AG04450 (cell line): ENCODE results near the gene LRRC32. TPM values are rescaled to one million over a fixed set of nuclear protein-coding genes. Genes with fewer than 3 reads are reported as not detected.

Source experiments
- CTCF ChIA-PET: fragments of 300-600, 350-600 bp; formaldehyde crosslinking; extraction: SDS; loops from one replicate; lab custom pipeline; 2022; ENCODE audit warnings: antibody characterized with exemption, inconsistent platforms; lab: Charles Lee
- POLR2A ChIA-PET: fragments of 350-600 bp; formaldehyde crosslinking; extraction: SDS; loops from one replicate; lab custom pipeline; 2021; ENCODE audit warnings: antibody characterized with exemption, inconsistent platforms; lab: Yijun Ruan, JAX
- DNase-seq: peaks from one replicate; pipeline ENCODE4 v3.0.0-alpha.2; 2011; ENCODE audit warnings: low read depth, low spot score
- H3K27ac ChIP-seq: one replicate; pipeline ENCODE4 v1.5.1; 2012; ENCODE audit warnings: low read depth, low read length, control low read depth
- H3K27me3 ChIP-seq: one replicate; pipeline ENCODE4 v1.6.0; 2012; ENCODE audit warnings: low read length; ENCODE audit not compliant: control insufficient read depth, insufficient read depth
- H3K4me3 ChIP-seq: 2 replicates; pipeline ENCODE4 v1.5.1; 2011; ENCODE audit warnings: mild to moderate bottlenecking, low read depth, low read length, control low read depth
- H3K9me3 ChIP-seq: 2 replicates; pipeline ENCODE4 v1.5.1; 2012; ENCODE audit warnings: low read length; ENCODE audit not compliant: control insufficient read depth, insufficient read depth
- polyA plus RNA-seq: library from polyadenylated mRNA; depleted of rRNA; stranded (reverse); fragments of >200 nt; gene quantifications from 2 replicates; pipeline ENCODE4 v1.2.3, GENCODE V29; 2011
- TF ChIP-seq, protein P1 (sequence below): IDR thresholded peaks from 2 replicates; pipeline ENCODE4 v1.5.1; 2011; ENCODE audit warnings: low read depth, low read length, control low read depth, inconsistent platforms

Gene LRRC32
- polyA plus RNA-seq, 1 experiment = 10.9 TPM

DNA sequence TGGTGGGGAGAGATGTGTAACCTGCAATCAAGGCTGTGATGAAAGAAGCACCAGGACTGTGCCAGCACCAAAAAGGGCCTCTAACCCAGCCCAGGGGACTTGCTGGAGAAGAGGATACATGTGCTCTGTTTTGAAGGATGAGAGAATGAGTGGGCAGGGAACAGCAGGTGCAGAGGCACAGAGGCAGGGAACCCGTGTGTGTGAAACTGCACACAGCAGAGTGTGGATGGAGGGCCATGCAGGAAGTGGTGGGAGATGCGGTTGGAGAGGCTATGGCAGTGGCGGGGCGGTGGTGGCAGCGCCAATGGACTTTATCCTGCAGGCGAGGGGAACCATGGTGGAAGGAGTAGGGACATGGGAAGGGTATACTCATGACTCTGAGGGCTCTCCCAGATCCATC is 25.2 kb upstream of the LRRC32 start:
- no peak overlapping the region for H3K4me3 ChIP-seq
- no peak overlapping the region for H3K27ac ChIP-seq
- H3K9me3 ChIP-seq = no peaks in the 10 kb centered on the region; the same call in 1 of the 2 replicates
- POLR2A ChIA-PET = no interaction called here
- H3K27me3 ChIP-seq = no peaks in the 10 kb centered on the region
- TF ChIP-seq, protein P1, sequence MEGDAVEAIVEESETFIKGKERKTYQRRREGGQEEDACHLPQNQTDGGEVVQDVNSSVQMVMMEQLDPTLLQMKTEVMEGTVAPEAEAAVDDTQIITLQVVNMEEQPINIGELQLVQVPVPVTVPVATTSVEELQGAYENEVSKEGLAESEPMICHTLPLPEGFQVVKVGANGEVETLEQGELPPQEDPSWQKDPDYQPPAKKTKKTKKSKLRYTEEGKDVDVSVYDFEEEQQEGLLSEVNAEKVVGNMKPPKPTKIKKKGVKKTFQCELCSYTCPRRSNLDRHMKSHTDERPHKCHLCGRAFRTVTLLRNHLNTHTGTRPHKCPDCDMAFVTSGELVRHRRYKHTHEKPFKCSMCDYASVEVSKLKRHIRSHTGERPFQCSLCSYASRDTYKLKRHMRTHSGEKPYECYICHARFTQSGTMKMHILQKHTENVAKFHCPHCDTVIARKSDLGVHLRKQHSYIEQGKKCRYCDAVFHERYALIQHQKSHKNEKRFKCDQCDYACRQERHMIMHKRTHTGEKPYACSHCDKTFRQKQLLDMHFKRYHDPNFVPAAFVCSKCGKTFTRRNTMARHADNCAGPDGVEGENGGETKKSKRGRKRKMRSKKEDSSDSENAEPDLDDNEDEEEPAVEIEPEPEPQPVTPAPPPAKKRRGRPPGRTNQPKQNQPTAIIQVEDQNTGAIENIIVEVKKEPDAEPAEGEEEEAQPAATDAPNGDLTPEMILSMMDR = no peak
- DNase-seq = no peak
- CTCF ChIA-PET = interaction anchor here (1.6 kb wide), 1 partner anchor 26 kb away, joined by 10 read pairs; no protein-coding TSS in a partner anchor

DNA sequence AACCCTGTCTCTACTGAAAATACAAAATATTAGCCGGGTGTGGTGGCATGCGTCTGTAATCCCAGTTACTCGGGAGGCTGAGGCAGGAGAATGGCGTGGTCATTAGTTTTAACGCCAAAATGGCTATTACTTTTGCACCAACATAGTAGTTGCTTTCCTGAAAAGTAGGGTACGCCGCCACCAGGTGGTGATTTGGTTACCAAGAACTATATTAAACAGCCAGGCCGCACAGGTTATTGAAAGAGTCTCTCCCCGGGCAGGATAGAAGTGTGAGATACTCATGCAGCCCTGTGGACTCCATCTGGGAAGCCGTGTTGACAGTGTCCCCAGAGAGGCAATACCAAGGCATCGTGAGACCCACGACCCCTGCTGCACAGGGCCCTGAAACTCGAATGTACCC is 24.6 kb upstream of the LRRC32 start:
- no peaks in the 10 kb centered on the region; the same call in 1 of the 2 replicates for H3K9me3 ChIP-seq
- ChIA-PET CTCF (interaction anchor here (0.7 to 1.6 kb wide), 2 partner anchors 27 to 422 kb away, joined by 4 to 10 read pairs; no protein-coding TSS in a partner anchor), POLR2A (interaction anchor here (0.7 kb wide), 1 partner anchor 27 kb away, joined by 4 read pairs; no protein-coding TSS in a partner anchor)
- no peak overlapping the region for H3K4me3 ChIP-seq
- no peak overlapping the region for H3K27ac ChIP-seq
- no peaks in the 10 kb centered on the region for H3K27me3 ChIP-seq
- DNase-seq = no peak
- TF ChIP-seq, protein P1 = no peak

DNA sequence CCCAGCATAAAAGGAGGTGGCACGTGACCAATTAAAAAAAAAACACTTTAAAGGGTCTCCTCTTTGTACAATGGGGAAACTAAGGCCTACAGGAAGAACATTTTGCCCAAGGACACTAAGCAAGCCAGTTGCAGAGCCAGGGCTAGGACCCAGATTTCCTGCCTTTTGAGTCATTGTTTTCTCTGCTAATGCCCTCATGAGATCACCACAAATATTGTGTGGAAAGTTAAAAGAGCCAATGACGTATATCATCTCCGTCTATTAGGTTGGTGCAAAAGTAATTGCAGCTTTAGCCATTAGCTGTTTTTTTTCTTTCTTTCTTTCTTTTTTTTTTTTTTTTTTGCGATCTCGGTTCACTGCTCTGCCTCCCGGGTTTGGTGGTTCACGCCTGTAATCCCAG is 24.1 kb upstream of the LRRC32 start:
- POLR2A ChIA-PET = interaction anchor here (0.7 kb wide), 2 partner anchors 25 to 27 kb away, joined by 4 read pairs; no protein-coding TSS in a partner anchor
- TF ChIP-seq, protein P1 = no peak
- Histone ChIP-seq H3K27ac (no peak overlapping the region), H3K9me3 (no peaks in the 10 kb centered on the region; the same call in 1 of the 2 replicates), H3K4me3 (no peak overlapping the region), H3K27me3 (no peaks in the 10 kb centered on the region)
- DNase-seq = peak; percentile 49
- CTCF ChIA-PET = interaction anchor here (0.6 to 1.6 kb wide), 4 partner anchors 28 to 421 kb away, joined by 3 to 10 read pairs (median 4); no protein-coding TSS in a partner anchor

DNA sequence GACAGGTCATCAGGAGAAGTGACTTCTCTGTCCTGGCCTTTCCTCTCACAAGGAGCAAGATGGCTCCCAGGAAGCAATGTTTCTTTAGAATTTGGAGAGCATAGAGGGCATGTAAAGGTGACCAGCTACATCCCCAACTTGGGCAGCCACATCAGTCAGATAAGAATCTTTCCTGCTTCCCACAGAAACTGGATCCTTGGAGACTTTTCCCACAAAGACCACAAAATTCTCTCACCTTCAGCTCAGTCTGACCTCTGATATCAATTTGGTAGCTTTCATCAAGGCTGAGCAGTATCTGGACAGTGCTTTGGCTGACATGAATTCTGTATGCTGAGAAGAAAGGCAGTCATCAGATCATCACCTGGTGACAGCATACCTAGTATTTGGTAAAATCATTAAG is 23.3 kb upstream of the LRRC32 start:
- TF ChIP-seq, protein P1 = no peak
- Histone ChIP-seq H3K27ac (no peak overlapping the region), H3K9me3 (no peaks in the 10 kb centered on the region; the same call in 1 of the 2 replicates), H3K4me3 (no peak overlapping the region), H3K27me3 (no peaks in the 10 kb centered on the region)
- POLR2A ChIA-PET = interaction anchor here (1.2 kb wide), 1 partner anchor 40 kb away, joined by 3 read pairs; no protein-coding TSS in a partner anchor
- no peak for DNase-seq
- CTCF ChIA-PET = interaction anchor here (0.9 to 1.4 kb wide), 2 partner anchors 95 to 226 kb away, joined by 3 to 4 read pairs; no protein-coding TSS in a partner anchor

DNA sequence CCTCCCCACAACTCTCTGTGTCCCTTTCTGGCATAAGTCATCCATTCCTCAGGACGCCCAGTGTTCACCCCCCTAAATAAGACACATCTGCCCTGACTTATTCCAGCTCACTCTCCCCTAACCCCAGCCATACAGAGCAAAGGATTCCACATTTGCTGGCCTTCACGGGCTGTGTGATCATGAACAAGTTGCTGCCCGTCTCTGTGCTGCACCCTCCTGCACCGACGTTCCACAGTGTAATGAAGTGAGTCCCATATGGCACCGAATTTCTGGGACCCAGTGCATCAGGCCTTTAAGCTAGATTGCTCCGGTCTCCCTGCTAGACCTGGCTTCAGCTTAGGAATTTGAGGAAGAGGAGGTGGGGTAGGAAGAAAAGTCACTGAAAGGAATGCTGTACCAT is 22.4 kb upstream of the LRRC32 start:
- CTCF ChIA-PET = interaction anchor here (0.9 kb wide), 1 partner anchor 94 kb away, joined by 4 read pairs; no protein-coding TSS in a partner anchor
- Histone ChIP-seq H3K9me3 (no peaks in the 10 kb centered on the region; the same call in 1 of the 2 replicates), H3K4me3 (no peak overlapping the region), H3K27me3 (peaks cover 3% of the 10 kb centered on the region), H3K27ac (no peak overlapping the region)
- TF ChIP-seq, protein P1 = no peak
- DNase-seq = no peak
- POLR2A ChIA-PET = interaction anchor here (1.2 kb wide), 1 partner anchor 39 kb away, joined by 3 read pairs; no protein-coding TSS in a partner anchor
